HCT116 (cell line): ENCODE results near the gene RPS6KA1. TPM values are rescaled to one million over a fixed set of nuclear protein-coding genes. Genes with fewer than 3 reads are reported as not detected.

ENCODE experiments used
- ATAC-seq: fragments of 200-7000 bp; cut with Tn5 transposase; 2 replicates; pipeline ENCODE4 v1.9.1; 2020; ENCODE audit warnings: mild to moderate bottlenecking, moderate library complexity
- BruUV-seq: library from RNA; stranded (reverse); fragments of 400-500 nt; replicated peaks from 2 replicates; lab custom pipeline; 2021; lab: Mats Ljungman, UMichigan
- CTCF ChIA-PET: fragments of 300-600 bp; sonication (Branson Sonifier 250); formaldehyde crosslinking; loops from one replicate; lab custom pipeline; 2021; ENCODE audit warnings: antibody characterized with exemption; lab: Charles Lee
- POLR2A ChIA-PET: fragments of 300-600, 350-600 bp; sonication (Branson Sonifier 250); formaldehyde crosslinking; loops from one replicate; lab custom pipeline; 2021; ENCODE audit warnings: antibody characterized with exemption; lab: Charles Lee
- RAD21 ChIA-PET, 2 experiments: fragments of 300-600 bp; sonication (Branson Sonifier 250); formaldehyde crosslinking; loops; one replicate each; lab custom pipeline; 2023; ENCODE audit warnings: low total read pairs in 2 of 2; ENCODE audit not compliant: uncharacterized antibody in 2 of 2, unreplicated experiment in 2 of 2, low non-redundant PET in 1 of 2; lab: Charles Lee
- DNase-seq: peaks from one replicate; pipeline ENCODE4 v3.0.0-alpha.2; 2010; ENCODE audit warnings: low read depth, low spot score
- H2AFZ ChIP-seq: fragments of 200-600 bp; shearing (Covaris generic), sonication (generic); 2 replicates; pipeline ENCODE4 v1.6.1; 2017; ENCODE audit warnings: low read depth, mixed run types, mixed read lengths, antibody characterized with exemption, low read length; ENCODE audit not compliant: poor library complexity, severe bottlenecking
- H3K27ac ChIP-seq: 2 replicates; pipeline ENCODE4 v1.5.1; 2012; ENCODE audit warnings: low read depth, low read length
- H3K27me3 ChIP-seq: fragments of 200-600 bp; sonication (generic); 2 replicates; pipeline ENCODE4 v1.6.1; 2016; ENCODE audit warnings: mixed run types, low read length, mixed read lengths; ENCODE audit not compliant: insufficient read depth
- H3K36me3 ChIP-seq, 2 experiments: fragments of 200-500 bp in 1 of 2; fragments of 200-600 bp in 1 of 2; sonication (Bioruptor generic) in 1 of 2; sonication (generic) in 1 of 2; 2 replicates each; pipeline versions ENCODE4 v1.5.1 to v1.6.1; 2014 to 2016; ENCODE audit warnings: low read length in 2 of 2, inconsistent platforms in 1 of 2, mixed read lengths in 1 of 2, mixed run types in 1 of 2; ENCODE audit not compliant: insufficient read depth in 2 of 2, control insufficient read depth in 1 of 2
- H3K4me1 ChIP-seq, 2 experiments: fragments of 200-600 bp in 1 of 2; sonication (generic) in 1 of 2; 2 replicates each; pipeline versions ENCODE4 v1.5.1 to v1.6.1; 2012 to 2017; ENCODE audit warnings: low read length in 2 of 2, inconsistent platforms in 1 of 2, mild to moderate bottlenecking in 1 of 2, mixed read lengths in 1 of 2, mixed run types in 1 of 2, moderate library complexity in 1 of 2; ENCODE audit not compliant: insufficient read depth in 2 of 2, control insufficient read depth in 1 of 2
- H3K4me2 ChIP-seq: fragments of 200-600 bp; sonication (generic); 2 replicates; pipeline ENCODE4 v1.6.1; 2017; ENCODE audit warnings: mixed run types, low read length, mixed read lengths
- H3K4me3 ChIP-seq, 2 experiments: fragments of 200-600 bp in 1 of 2; sonication (generic) in 1 of 2; replicated peaks in 1 of 2; 2 replicates each; pipeline ENCODE4 v1.5.1; 2011 to 2016; ENCODE audit warnings: low read length in 2 of 2, control low read depth in 1 of 2, low read depth in 1 of 2, mild to moderate bottlenecking in 1 of 2, mixed read lengths in 1 of 2, mixed run types in 1 of 2
- H3K79me2 ChIP-seq: fragments of 200-600 bp; sonication (generic); 2 replicates; pipeline ENCODE4 v1.6.1; 2017; ENCODE audit warnings: mild to moderate bottlenecking, mixed run types, low read length, moderate library complexity, mixed read lengths; ENCODE audit not compliant: insufficient read depth
- H3K9ac ChIP-seq: fragments of 200-600 bp; sonication (generic); 2 replicates; pipeline ENCODE4 v1.6.1; 2016; ENCODE audit warnings: low read length, mixed read lengths
- H3K9me2 ChIP-seq: fragments of 200-600 bp; sonication (generic), shearing (Covaris generic); 2 replicates; pipeline ENCODE4 v1.6.1; 2017; ENCODE audit warnings: mixed run types, mild to moderate bottlenecking, moderate library complexity; ENCODE audit not compliant: insufficient read depth
- H3K9me3 ChIP-seq, 2 experiments: fragments of 200-500 bp in 1 of 2; fragments of 200-600 bp in 1 of 2; sonication (Bioruptor generic) in 1 of 2; sonication (generic) in 1 of 2; 2 replicates each; pipeline ENCODE4 v1.6.1; 2014 to 2017; ENCODE audit warnings: low read length in 2 of 2, mixed read lengths in 2 of 2, inconsistent platforms in 1 of 2, low read depth in 1 of 2, mild to moderate bottlenecking in 1 of 2, mixed run types in 1 of 2, moderate library complexity in 1 of 2; ENCODE audit not compliant: control insufficient read depth in 1 of 2, insufficient read depth in 1 of 2
- H4K20me1 ChIP-seq: fragments of 200-600 bp; sonication (generic), shearing (Covaris generic); 2 replicates; pipeline ENCODE4 v1.6.1; 2017; ENCODE audit warnings: mixed run types, mild to moderate bottlenecking, moderate library complexity; ENCODE audit not compliant: insufficient read depth
- ATF3 ChIP-seq: IDR thresholded peaks from 2 replicates; pipeline ENCODE4 v1.6.1; 2012
- CBX3 ChIP-seq: IDR thresholded peaks from 2 replicates; pipeline ENCODE4 v1.6.1; 2012; ENCODE audit warnings: low read depth
- CEBPB ChIP-seq: IDR thresholded peaks from 2 replicates; pipeline ENCODE4 v1.6.1; 2012; ENCODE audit warnings: low read depth
- CTCF ChIP-seq, 3 experiments: fragments of 200-600 bp in 1 of 3; sonication (generic) in 1 of 3; IDR thresholded peaks in 2 of 3; conservative IDR thresholded peaks in 1 of 3; 2 replicates each; pipeline ENCODE4 v1.5.1; 2012 to 2017; ENCODE audit warnings: low read depth in 2 of 3, low read length in 2 of 3, antibody characterized with exemption in 1 of 3, borderline replicate concordance in 1 of 3, control low read depth in 1 of 3, mild to moderate bottlenecking in 1 of 3, mixed read lengths in 1 of 3, mixed run types in 1 of 3, moderate library complexity in 1 of 3; ENCODE audit not compliant: insufficient read depth in 1 of 3
- ELF1 ChIP-seq: IDR thresholded peaks from 2 replicates; pipeline ENCODE4 v1.6.1; 2012; ENCODE audit warnings: low read depth, borderline replicate concordance
- EZH2 ChIP-seq: fragments of 200-600 bp; sonication (generic); IDR thresholded peaks from 2 replicates; pipeline ENCODE4 v1.6.1; 2017; ENCODE audit warnings: antibody characterized with exemption, mixed run types
- EZH2phosphoT487 ChIP-seq: fragments of 200-600 bp; IDR thresholded peaks from 2 replicates; pipeline ENCODE4 v1.6.1; 2018; ENCODE audit warnings: antibody characterized with exemption, borderline replicate concordance
- FOSL1 ChIP-seq: IDR thresholded peaks from 2 replicates; pipeline ENCODE4 v1.6.1; 2012; ENCODE audit warnings: low read depth
- JUND ChIP-seq: IDR thresholded peaks from 2 replicates; pipeline ENCODE4 v1.6.1; 2012
- MAX ChIP-seq: IDR thresholded peaks from 2 replicates; pipeline ENCODE4 v1.6.1; 2012
- POLR2A ChIP-seq: IDR thresholded peaks from 2 replicates; pipeline ENCODE4 v1.7.0; 2011; ENCODE audit warnings: borderline replicate concordance; ENCODE audit not compliant: insufficient read depth, insufficient read length; ENCODE audit errors: extremely low read depth
- POLR2AphosphoS5 ChIP-seq: IDR thresholded peaks from 2 replicates; pipeline ENCODE4 v1.6.1; 2011; ENCODE audit warnings: mild to moderate bottlenecking, low read depth, low read length, moderate library complexity
- SP1 ChIP-seq: IDR thresholded peaks from 2 replicates; pipeline ENCODE4 v1.6.1; 2012; ENCODE audit warnings: low read depth
- TCF7L2 ChIP-seq: IDR thresholded peaks from 2 replicates; pipeline ENCODE4 v1.7.0; 2011; ENCODE audit warnings: borderline replicate concordance, inconsistent platforms; ENCODE audit not compliant: insufficient read depth, insufficient read length; ENCODE audit errors: extremely low read depth
- YY1 ChIP-seq: IDR thresholded peaks from 2 replicates; pipeline ENCODE4 v1.6.1; 2011; ENCODE audit warnings: low read length, low read depth, moderate library complexity, mild to moderate bottlenecking; ENCODE audit not compliant: insufficient replicate concordance; ENCODE audit errors: extremely low read depth
- ZBTB33 ChIP-seq: IDR thresholded peaks from 2 replicates; pipeline ENCODE4 v1.6.1; 2011; ENCODE audit warnings: mild to moderate bottlenecking, low read length, moderate library complexity; ENCODE audit not compliant: insufficient replicate concordance; ENCODE audit errors: extremely low read depth
- ZFX ChIP-seq: fragments of 450-650 bp; IDR thresholded peaks from 2 replicates; pipeline ENCODE4 v1.6.1; 2017
- intact Hi-C: fragments of 100-400 bp; cut with micrococcal nuclease; formaldehyde crosslinking; loops from 2 replicates; pipeline ENCODE4 v1.10.0; 2022
- total RNA-seq: library from RNA; stranded (reverse); gene quantifications from one replicate; pipeline ENCODE4 v1.2.1, GENCODE V29; 2021; ENCODE audit not compliant: unreplicated experiment

The RPS6KA1 gene
- total RNA-seq, 1 experiment from 2014 or later: 47.0 TPM

GRCh38 chr1:26554781-26555180 is 25.2 kb downstream of the RPS6KA1 start:
- Histone ChIP-seq H3K27ac (no peak overlapping the region), H3K27me3 (no peaks in the 10 kb centered on the region), H3K4me3 (no peak overlapping the region), H3K4me1 (no peaks in the 10 kb centered on the region), H3K4me2 (no peak overlapping the region), H4K20me1 (no peaks in the 10 kb centered on the region), H3K36me3 (peaks cover 11 to 19% of the 10 kb centered on the region in 2 experiments; a peak in 3 of 4 replicates), H3K79me2 (no peaks in the 10 kb centered on the region), H3K9ac (no peak overlapping the region), H2AFZ (no peak overlapping the region), H3K9me2 (no peaks in the 10 kb centered on the region), H3K9me3 (no peaks in the 10 kb centered on the region)
- ChIA-PET POLR2A (no interaction called here), CTCF (no interaction called here), RAD21 (no interaction called here)
- DNase-seq (no peak), ATAC-seq (no peak)
- TF ChIP-seq ATF3 (no peak), ELF1 (no peak), POLR2AphosphoS5 (no peak), JUND (no peak), POLR2A (no peak), ZFX (no peak), EZH2 (no peak), EZH2phosphoT487 (no peak), YY1 (no peak)
- no TSS peak for BruUV-seq
- intact Hi-C loops: no loop called here

GRCh38 chr1:26555550-26555981 is 26.0 kb downstream of the RPS6KA1 start:
- Histone ChIP-seq H3K4me2 (no peak overlapping the region), H3K9me2 (no peaks in the 10 kb centered on the region), H3K4me3 (no peak overlapping the region), H3K9me3 (no peaks in the 10 kb centered on the region), H3K79me2 (no peaks in the 10 kb centered on the region), H2AFZ (no peak overlapping the region), H4K20me1 (no peaks in the 10 kb centered on the region), H3K9ac (no peak overlapping the region), H3K4me1 (no peaks in the 10 kb centered on the region), H3K27ac (no peak overlapping the region), H3K27me3 (no peaks in the 10 kb centered on the region)
- ATAC-seq: no peak
- ChIA-PET POLR2A (no interaction called here), RAD21 (no interaction called here), CTCF (no interaction called here)
- DNase-seq: no peak
- BruUV-seq: no TSS peak
- no peak for TF ChIP-seq TCF7L2
- no peak for TF ChIP-seq CBX3
- no peak for TF ChIP-seq CTCF (IDR thresholded peaks at IDR 0.05 in 2 of 3, conservative IDR thresholded peaks at IDR 0.05 in 1 of 3; ENCODE audit: borderline replicate concordance in 1 of 3, insufficient read depth in 1 of 3, low read depth in 2 of 3, low read length in 2 of 3)
- TF ChIP-seq CEBPB: no peak
- no peak for TF ChIP-seq FOSL1
- TF ChIP-seq MAX: no peak
- TF ChIP-seq ZBTB33: no peak
- TF ChIP-seq SP1: no peak
- no peak for TF ChIP-seq JUND
- no peak for TF ChIP-seq EZH2phosphoT487
- no peak for TF ChIP-seq YY1
- TF ChIP-seq, all 23 proteins: peak for 0
- H3K36me3 ChIP-seq: peaks cover 11 to 19% of the 10 kb centered on the region in 2 experiments; a peak in 3 of 4 replicates
- intact Hi-C loops: no loop called here
